Panc1 (cell line): ENCODE data around the gene RNGTT. TPM values are rescaled to one million over a fixed set of nuclear protein-coding genes. Genes with fewer than 3 reads are reported as not detected.

Experiments
- ATAC-seq: fragments of 200-7000 bp; cut with Tn5 transposase; 2 replicates; pipeline ENCODE4 v1.9.1; 2020; ENCODE audit warnings: mild to moderate bottlenecking, moderate library complexity
- BruUV-seq: library from RNA; stranded (reverse); fragments of 400-500 nt; replicated peaks from 2 replicates; lab custom pipeline; 2021; lab: Mats Ljungman, UMichigan
- CTCF ChIA-PET: fragments of 300-600 bp; sonication (Branson Sonifier 250); formaldehyde crosslinking; loops from one replicate; lab custom pipeline; 2022; ENCODE audit warnings: antibody characterized with exemption; lab: Charles Lee
- POLR2A ChIA-PET: fragments of 300-600 bp; sonication (Branson Sonifier 250); formaldehyde crosslinking; loops from one replicate; lab custom pipeline; 2022; ENCODE audit warnings: antibody characterized with exemption; lab: Charles Lee
- DNase-seq: peaks from one replicate; pipeline ENCODE4 v3.0.0-alpha.2; 2010; ENCODE audit warnings: low read depth, low spot score
- H3K27ac ChIP-seq: 2 replicates; pipeline ENCODE4 v1.5.1; 2011; ENCODE audit warnings: mild to moderate bottlenecking, low read length, inconsistent platforms
- H3K27me3 ChIP-seq: fragments of 200-500 bp; sonication (Bioruptor generic); 2 replicates; pipeline ENCODE4 v1.6.0; 2014; ENCODE audit warnings: low read length, inconsistent platforms; ENCODE audit not compliant: control insufficient read depth, insufficient read depth
- H3K36me3 ChIP-seq: fragments of 200-500 bp; sonication (Bioruptor generic); 2 replicates; pipeline ENCODE4 v1.5.1; 2014; ENCODE audit warnings: inconsistent platforms, mild to moderate bottlenecking, low read length, moderate library complexity; ENCODE audit not compliant: control insufficient read depth, insufficient read depth
- H3K4me1 ChIP-seq: 2 replicates; pipeline ENCODE4 v1.5.1; 2011; ENCODE audit warnings: inconsistent platforms, mild to moderate bottlenecking, low read length, moderate library complexity; ENCODE audit not compliant: control insufficient read depth, insufficient read depth
- H3K4me3 ChIP-seq, 2 experiments: 2 replicates each; pipeline ENCODE4 v1.5.1; 2011 to 2012; ENCODE audit warnings: low read depth in 2 of 2, low read length in 2 of 2, mild to moderate bottlenecking in 2 of 2, inconsistent platforms in 1 of 2, moderate library complexity in 1 of 2
- H3K9me3 ChIP-seq: fragments of 200-500 bp; sonication (Bioruptor generic); 2 replicates; pipeline ENCODE4 v1.5.1; 2014; ENCODE audit warnings: low read depth, mild to moderate bottlenecking, inconsistent platforms, low read length, moderate library complexity; ENCODE audit not compliant: control insufficient read depth, insufficient read depth
- POLR2AphosphoS5 ChIP-seq: IDR thresholded peaks from 2 replicates; pipeline ENCODE4 v1.6.1; 2012; ENCODE audit warnings: mild to moderate bottlenecking, low read depth, low read length, moderate library complexity
- SIN3A ChIP-seq: IDR thresholded peaks from 2 replicates; pipeline ENCODE4 v1.6.1; 2012; ENCODE audit warnings: low read depth, mild to moderate bottlenecking, low read length, moderate library complexity, borderline replicate concordance; ENCODE audit not compliant: insufficient read depth
- TCF7L2 ChIP-seq: IDR thresholded peaks from 2 replicates; pipeline ENCODE4 v1.6.1; 2011; ENCODE audit warnings: mild to moderate bottlenecking, low read depth, low read length, inconsistent platforms
- in situ Hi-C: cut with HindIII; loops from 2 replicates; pipeline ENCODE4 v1.10.0; 2016; ENCODE audit warnings: low sequenced_read_pairs, low pct_unique_long_range_greater_than_20kb
- intact Hi-C: fragments of 100-400 bp; cut with micrococcal nuclease; formaldehyde crosslinking; loops from one replicate; pipeline ENCODE4 v1.10.0; 2022; ENCODE audit not compliant: unreplicated experiment
- total RNA-seq: library from RNA; stranded (reverse); gene quantifications from one replicate; pipeline ENCODE4 v1.2.1, GENCODE V29; 2021; ENCODE audit not compliant: unreplicated experiment
- TF ChIP-seq, protein P1 (sequence below): fragments of 450-650 bp; IDR thresholded peaks from 2 replicates; pipeline ENCODE4 v1.5.1; 2017; ENCODE audit warnings: mild to moderate bottlenecking
- TF ChIP-seq, protein P2 (sequence below), 2 experiments: IDR thresholded peaks; 2 replicates each; pipeline ENCODE4 v1.6.1; 2011 to 2012; ENCODE audit warnings: low read depth in 2 of 2, control low read depth in 1 of 2, low read length in 1 of 2, mild to moderate bottlenecking in 1 of 2, moderate library complexity in 1 of 2; ENCODE audit not compliant: insufficient read depth in 1 of 2

Gene RNGTT
- total RNA-seq, 1 experiment from 2014 or later: 21.2 TPM

- TF ChIP-seq, protein P1, sequence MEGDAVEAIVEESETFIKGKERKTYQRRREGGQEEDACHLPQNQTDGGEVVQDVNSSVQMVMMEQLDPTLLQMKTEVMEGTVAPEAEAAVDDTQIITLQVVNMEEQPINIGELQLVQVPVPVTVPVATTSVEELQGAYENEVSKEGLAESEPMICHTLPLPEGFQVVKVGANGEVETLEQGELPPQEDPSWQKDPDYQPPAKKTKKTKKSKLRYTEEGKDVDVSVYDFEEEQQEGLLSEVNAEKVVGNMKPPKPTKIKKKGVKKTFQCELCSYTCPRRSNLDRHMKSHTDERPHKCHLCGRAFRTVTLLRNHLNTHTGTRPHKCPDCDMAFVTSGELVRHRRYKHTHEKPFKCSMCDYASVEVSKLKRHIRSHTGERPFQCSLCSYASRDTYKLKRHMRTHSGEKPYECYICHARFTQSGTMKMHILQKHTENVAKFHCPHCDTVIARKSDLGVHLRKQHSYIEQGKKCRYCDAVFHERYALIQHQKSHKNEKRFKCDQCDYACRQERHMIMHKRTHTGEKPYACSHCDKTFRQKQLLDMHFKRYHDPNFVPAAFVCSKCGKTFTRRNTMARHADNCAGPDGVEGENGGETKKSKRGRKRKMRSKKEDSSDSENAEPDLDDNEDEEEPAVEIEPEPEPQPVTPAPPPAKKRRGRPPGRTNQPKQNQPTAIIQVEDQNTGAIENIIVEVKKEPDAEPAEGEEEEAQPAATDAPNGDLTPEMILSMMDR: no peak
- TF ChIP-seq SIN3A (no peak), TCF7L2 (no peak)
- intact Hi-C loops (no loop called here), in situ Hi-C loops (no loop called here)
- ATAC-seq (no peak), DNase-seq (no peak)
- H3K36me3 ChIP-seq: no peaks in the 10 kb centered on the region
- peaks cover 2% of the 10 kb centered on the region; the same call in 1 of the 2 replicates for H3K4me1 ChIP-seq
- ChIA-PET POLR2A (interaction anchor here (0.7 kb wide), 1 partner anchor 801 kb away, joined by 3 read pairs; no protein-coding TSS in a partner anchor), CTCF (no interaction called here)
- H3K9me3 ChIP-seq: no peaks in the 10 kb centered on the region
- no peak overlapping the region for H3K4me3 ChIP-seq
- no TSS peak for BruUV-seq
- H3K27me3 ChIP-seq: no peaks in the 10 kb centered on the region
- no peak overlapping the region for H3K27ac ChIP-seq
Measured at GRCh38 chr6:88569959-88570358, 393.5 kb downstream of the RNGTT start.

DNA sequence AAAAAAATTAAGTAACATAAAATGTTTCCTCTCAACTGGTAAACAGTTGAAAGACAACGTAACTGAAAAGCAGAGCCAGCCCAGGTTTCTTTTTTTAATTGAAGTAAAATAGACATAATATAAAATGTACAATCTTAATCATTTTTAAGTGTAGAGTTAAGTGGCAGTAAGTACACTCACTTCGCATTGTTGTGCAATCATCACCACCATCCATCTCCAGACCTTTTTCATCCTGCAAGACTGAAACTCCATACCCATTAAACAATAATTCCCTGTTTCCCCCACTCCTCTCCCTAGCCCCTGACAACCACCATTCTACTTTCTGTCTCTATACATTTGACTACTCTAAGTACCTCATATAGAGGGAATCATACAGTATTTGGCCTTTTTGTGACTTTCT lies 395.7 kb downstream of the RNGTT start:
- Histone ChIP-seq H3K4me1 (peaks cover 2% of the 10 kb centered on the region; the same call in 1 of the 2 replicates), H3K27me3 (no peaks in the 10 kb centered on the region), H3K27ac (no peak overlapping the region), H3K9me3 (no peaks in the 10 kb centered on the region), H3K4me3 (no peak overlapping the region), H3K36me3 (no peaks in the 10 kb centered on the region)
- intact Hi-C loops (no loop called here), in situ Hi-C loops (no loop called here)
- ChIA-PET CTCF (no interaction called here), POLR2A (no interaction called here)
- no TSS peak for BruUV-seq
- TF ChIP-seq TCF7L2 (no peak), SIN3A (no peak), POLR2AphosphoS5 (no peak)
- TF ChIP-seq, protein P1: no peak
- DNase-seq: no peak
- ATAC-seq: no peak

GRCh38 chr6:88566746-88567534 lies 396.5 kb downstream of the RNGTT start:
- ATAC-seq (no peak), DNase-seq (no peak)
- Histone ChIP-seq H3K27ac (no peak overlapping the region), H3K27me3 (no peaks in the 10 kb centered on the region), H3K9me3 (no peaks in the 10 kb centered on the region), H3K4me3 (no peak overlapping the region), H3K36me3 (no peaks in the 10 kb centered on the region), H3K4me1 (peaks cover 2% of the 10 kb centered on the region; the same call in 1 of the 2 replicates)
- ChIA-PET POLR2A (no interaction called here), CTCF (no interaction called here)
- no TSS peak for BruUV-seq
- in situ Hi-C loops: no loop called here
- intact Hi-C loops: no loop called here
- no peak for TF ChIP-seq POLR2AphosphoS5
- TF ChIP-seq, protein P1: no peak
- TF ChIP-seq TCF7L2: no peak
- TF ChIP-seq, protein P2, sequence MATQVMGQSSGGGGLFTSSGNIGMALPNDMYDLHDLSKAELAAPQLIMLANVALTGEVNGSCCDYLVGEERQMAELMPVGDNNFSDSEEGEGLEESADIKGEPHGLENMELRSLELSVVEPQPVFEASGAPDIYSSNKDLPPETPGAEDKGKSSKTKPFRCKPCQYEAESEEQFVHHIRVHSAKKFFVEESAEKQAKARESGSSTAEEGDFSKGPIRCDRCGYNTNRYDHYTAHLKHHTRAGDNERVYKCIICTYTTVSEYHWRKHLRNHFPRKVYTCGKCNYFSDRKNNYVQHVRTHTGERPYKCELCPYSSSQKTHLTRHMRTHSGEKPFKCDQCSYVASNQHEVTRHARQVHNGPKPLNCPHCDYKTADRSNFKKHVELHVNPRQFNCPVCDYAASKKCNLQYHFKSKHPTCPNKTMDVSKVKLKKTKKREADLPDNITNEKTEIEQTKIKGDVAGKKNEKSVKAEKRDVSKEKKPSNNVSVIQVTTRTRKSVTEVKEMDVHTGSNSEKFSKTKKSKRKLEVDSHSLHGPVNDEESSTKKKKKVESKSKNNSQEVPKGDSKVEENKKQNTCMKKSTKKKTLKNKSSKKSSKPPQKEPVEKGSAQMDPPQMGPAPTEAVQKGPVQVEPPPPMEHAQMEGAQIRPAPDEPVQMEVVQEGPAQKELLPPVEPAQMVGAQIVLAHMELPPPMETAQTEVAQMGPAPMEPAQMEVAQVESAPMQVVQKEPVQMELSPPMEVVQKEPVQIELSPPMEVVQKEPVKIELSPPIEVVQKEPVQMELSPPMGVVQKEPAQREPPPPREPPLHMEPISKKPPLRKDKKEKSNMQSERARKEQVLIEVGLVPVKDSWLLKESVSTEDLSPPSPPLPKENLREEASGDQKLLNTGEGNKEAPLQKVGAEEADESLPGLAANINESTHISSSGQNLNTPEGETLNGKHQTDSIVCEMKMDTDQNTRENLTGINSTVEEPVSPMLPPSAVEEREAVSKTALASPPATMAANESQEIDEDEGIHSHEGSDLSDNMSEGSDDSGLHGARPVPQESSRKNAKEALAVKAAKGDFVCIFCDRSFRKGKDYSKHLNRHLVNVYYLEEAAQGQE (IDR thresholded peaks at IDR 0.05; ENCODE audit: insufficient read depth in 1 of 2, low read depth in 2 of 2, low read length in 1 of 2): no peak
- TF ChIP-seq SIN3A: no peak
